Measurements from ENCODE around the gene TMEM244.
"Not testable (repeated sequence)": the region's sequence is repeated elsewhere in the genome, so short reads cannot be mapped to it uniquely, and the experiment has no call there.

Gene TMEM244

GRCh38 chr6:129817332-129817731 is 43.8 kb downstream of the TMEM244 start:
- no peak for DNase-seq (ENCODE audit: low read depth in 1 of 2, low spot score in 1 of 2)

- DNase-seq (ENCODE audit: low read depth in 1 of 2, low spot score in 1 of 2) = no peak
These were observed 48.9 kb downstream of the TMEM244 start for GRCh38 chr6:129812145-129812777.

GRCh38 chr6:129807141-129807540 is 54.0 kb downstream of the TMEM244 start:
- not testable (repeated sequence) for DNase-seq (ENCODE audit: low read depth in 1 of 2, low spot score in 1 of 2)

GRCh38 chr6:129802920-129803319 is 58.2 kb downstream of the TMEM244 start:
- not testable (repeated sequence) for DNase-seq (ENCODE audit: low read depth in 1 of 2, low spot score in 1 of 2)

GRCh38 chr6:129801909-129802308 is 59.2 kb downstream of the TMEM244 start:
- no peak for DNase-seq (ENCODE audit: low read depth in 1 of 2, low spot score in 1 of 2)

- DNase-seq (ENCODE audit: low read depth in 1 of 2, low spot score in 1 of 2) = no peak
These were observed 65.9 kb downstream of the TMEM244 start for GRCh38 chr6:129795261-129795660.

- no peak for DNase-seq (ENCODE audit: low read depth in 1 of 2, low spot score in 1 of 2)
These were observed 67.7 kb downstream of the TMEM244 start for GRCh38 chr6:129793447-129793846.

GRCh38 chr6:129792049-129792448 is 69.1 kb downstream of the TMEM244 start:
- DNase-seq (ENCODE audit: low read depth in 1 of 2, low spot score in 1 of 2) = no peak

- DNase-seq (ENCODE audit: low read depth in 1 of 2, low spot score in 1 of 2) = no peak
These were observed 70.3 kb downstream of the TMEM244 start for GRCh38 chr6:129790785-129791184.

GRCh38 chr6:129789974-129790373 is 71.1 kb downstream of the TMEM244 start:
- no peak for DNase-seq (ENCODE audit: low read depth in 1 of 2, low spot score in 1 of 2)

- no peak for DNase-seq (ENCODE audit: low read depth in 1 of 2, low spot score in 1 of 2)
These were observed 73.3 kb downstream of the TMEM244 start for GRCh38 chr6:129787816-129788215.

- DNase-seq (ENCODE audit: low read depth in 1 of 2, low spot score in 1 of 2) = no peak
These were observed 74.6 kb downstream of the TMEM244 start for GRCh38 chr6:129786548-129786947.

- DNase-seq (ENCODE audit: low read depth in 1 of 2, low spot score in 1 of 2) = no peak
These were observed 75.4 kb downstream of the TMEM244 start for GRCh38 chr6:129785756-129786135.

GRCh38 chr6:129785047-129785755 is 75.9 kb downstream of the TMEM244 start:
- no peak for DNase-seq (ENCODE audit: low read depth in 1 of 2, low spot score in 1 of 2)

Measured in activated T-helper 1 cell treated with anti-CD3 and anti-CD28 coated beads, Interleukin-2, amount 50 U/mL, for 16 hours (primary cell).